Measurements from ENCODE around the gene MIOX.
"Not testable (repeated sequence)": the region's sequence is repeated elsewhere in the genome, so short reads cannot be mapped to it uniquely, and the experiment has no call there.

DNA sequence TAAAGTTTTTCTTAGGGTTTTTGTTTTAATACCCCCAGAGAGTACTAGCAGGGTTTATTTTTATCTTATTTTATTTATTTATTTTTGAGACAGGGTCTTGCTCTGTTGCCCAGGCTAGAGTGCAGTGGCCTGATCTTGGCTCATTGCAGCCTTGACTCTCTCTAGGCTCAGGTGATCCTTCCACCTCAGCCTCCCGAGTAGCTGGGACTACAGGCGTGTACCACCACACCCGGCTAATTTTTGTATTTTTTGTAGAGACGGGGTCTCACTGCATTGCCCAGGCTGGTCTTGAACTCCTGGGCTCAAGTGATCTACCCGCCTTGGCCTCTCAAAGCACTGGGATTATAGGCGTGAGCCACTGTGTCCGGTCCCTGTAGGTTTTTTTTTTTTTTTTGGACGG is 33.5 kb downstream of the MIOX start:
- TF ChIP-seq, protein P1, sequence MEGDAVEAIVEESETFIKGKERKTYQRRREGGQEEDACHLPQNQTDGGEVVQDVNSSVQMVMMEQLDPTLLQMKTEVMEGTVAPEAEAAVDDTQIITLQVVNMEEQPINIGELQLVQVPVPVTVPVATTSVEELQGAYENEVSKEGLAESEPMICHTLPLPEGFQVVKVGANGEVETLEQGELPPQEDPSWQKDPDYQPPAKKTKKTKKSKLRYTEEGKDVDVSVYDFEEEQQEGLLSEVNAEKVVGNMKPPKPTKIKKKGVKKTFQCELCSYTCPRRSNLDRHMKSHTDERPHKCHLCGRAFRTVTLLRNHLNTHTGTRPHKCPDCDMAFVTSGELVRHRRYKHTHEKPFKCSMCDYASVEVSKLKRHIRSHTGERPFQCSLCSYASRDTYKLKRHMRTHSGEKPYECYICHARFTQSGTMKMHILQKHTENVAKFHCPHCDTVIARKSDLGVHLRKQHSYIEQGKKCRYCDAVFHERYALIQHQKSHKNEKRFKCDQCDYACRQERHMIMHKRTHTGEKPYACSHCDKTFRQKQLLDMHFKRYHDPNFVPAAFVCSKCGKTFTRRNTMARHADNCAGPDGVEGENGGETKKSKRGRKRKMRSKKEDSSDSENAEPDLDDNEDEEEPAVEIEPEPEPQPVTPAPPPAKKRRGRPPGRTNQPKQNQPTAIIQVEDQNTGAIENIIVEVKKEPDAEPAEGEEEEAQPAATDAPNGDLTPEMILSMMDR (IDR thresholded peaks at IDR 0.05): not testable (repeated sequence)
- not testable (repeated sequence) for TF ChIP-seq POLR2A (IDR thresholded peaks at IDR 0.05)
